Left lobe of liver (tissue), 2 donors: Measurements from ENCODE around the gene DDC. TPM values are rescaled to one million over a fixed set of nuclear protein-coding genes. Genes with fewer than 3 reads are reported as not detected.
A peak's percentile ranks its signal among the peaks of the same experiment; 100 is the strongest.
"Not testable (repeated sequence)": the region's sequence is repeated elsewhere in the genome, so short reads cannot be mapped to it uniquely, and the experiment has no call there.

ENCODE experiments used
- ATAC-seq: fragments of 200-7000 bp; cut with Tn5 transposase; one replicate; pipeline ENCODE4 v1.9.1; 2020; ENCODE audit warnings: mild to moderate bottlenecking, moderate library complexity
- DNase-seq: peaks from one replicate; pipeline ENCODE4 v3.0.0-alpha.2; 2020; ENCODE audit warnings: low spot score
- total RNA-seq: library from RNA; stranded (reverse); gene quantifications from one replicate; pipeline ENCODE4 v1.2.1, GENCODE V29; 2021
- donor health status: DM: no; HTN: no; CAD: no; lungs with moderate emphysema.
- donor health status: DM: no; HTN: yes; CAD: no.

The DDC gene
- total RNA-seq, 1 donor from 2014 or later: 48.6 TPM

DNA sequence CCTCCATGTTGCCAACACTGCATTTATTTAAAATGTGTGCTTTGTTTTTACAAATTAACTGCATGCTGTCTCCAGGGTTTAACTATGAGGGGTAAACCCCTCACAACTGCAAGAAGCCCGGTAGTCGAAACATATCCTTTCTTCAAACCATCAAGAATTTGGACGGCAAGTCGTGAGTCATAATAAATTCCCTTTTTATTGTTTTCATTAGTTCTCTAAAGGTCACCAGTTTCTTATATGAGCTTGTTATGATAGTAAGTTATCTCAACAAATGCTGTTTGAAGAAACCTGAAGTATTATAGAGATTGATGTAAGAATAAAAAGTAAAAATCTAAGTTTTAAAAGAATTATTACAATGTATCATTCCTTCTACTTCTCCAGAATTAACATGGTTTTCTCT is 102.8 kb downstream of the DDC start:
- ATAC-seq (no peak), DNase-seq (no peak)

DNA sequence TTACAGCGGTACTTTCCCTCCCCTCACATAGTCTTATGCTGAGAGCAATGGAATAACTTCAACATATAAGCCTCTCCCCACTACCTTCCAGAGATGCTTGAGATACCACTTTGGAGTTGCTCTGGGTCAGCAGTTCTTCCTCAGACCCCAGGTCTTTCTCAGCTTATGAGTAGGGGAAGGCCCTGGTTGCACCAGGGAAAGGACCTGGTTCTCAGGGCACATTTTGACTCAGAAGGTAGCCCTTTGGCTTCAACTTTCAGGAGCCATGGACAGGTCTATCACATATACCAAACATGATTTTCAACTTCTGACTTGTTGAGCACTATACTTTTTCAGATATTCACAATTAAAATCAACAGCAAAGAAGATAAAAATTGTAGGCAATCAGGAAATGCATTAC is 103.5 kb downstream of the DDC start:
- no peak for ATAC-seq

DNA sequence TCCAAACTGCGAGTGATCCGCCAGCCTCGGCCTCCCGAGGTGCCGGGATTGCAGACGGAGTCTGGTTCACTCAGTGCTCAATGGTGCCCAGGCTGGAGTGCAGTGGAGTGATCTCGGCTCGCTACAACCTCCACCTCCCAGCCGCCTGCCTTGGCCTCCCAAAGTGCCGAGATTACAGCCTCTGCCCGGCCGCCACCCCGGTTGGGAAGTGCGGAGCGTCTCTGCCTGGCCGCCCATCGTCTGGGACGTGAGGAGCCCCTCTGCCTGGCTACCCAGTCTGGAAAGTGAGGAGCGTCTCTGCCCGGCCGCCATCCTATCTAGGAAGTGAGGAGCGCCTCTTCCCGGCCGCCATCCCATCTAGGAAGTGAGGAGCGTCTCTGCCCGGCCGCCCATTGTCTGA is 106.0 kb downstream of the DDC start:
- ATAC-seq, DNase-seq: not testable (repeated sequence)

More for the DNA sequence above, 103.5 kb downstream of the DDC start:
- DNase-seq: no peak

DNA sequence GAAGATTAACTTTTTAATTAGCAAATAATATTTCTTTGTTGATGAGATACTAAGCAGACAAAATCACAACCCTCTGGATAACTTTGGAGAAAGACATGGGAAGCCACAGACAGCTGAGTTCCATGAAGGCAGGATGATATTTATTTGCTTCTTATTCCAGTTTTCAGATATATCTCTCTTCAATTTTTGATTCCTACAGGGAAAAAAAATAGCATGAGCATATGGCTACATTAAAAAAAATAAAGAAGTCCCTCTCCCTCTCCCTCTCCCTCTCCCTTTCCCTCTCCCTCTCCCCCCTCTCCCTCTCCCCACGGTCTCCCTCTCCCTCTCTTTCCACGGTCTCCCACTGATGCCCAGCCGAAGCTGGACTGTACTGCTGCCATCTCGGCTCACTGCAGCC is 106.6 kb downstream of the DDC start:
- DNase-seq, ATAC-seq: not testable (repeated sequence)

DNA sequence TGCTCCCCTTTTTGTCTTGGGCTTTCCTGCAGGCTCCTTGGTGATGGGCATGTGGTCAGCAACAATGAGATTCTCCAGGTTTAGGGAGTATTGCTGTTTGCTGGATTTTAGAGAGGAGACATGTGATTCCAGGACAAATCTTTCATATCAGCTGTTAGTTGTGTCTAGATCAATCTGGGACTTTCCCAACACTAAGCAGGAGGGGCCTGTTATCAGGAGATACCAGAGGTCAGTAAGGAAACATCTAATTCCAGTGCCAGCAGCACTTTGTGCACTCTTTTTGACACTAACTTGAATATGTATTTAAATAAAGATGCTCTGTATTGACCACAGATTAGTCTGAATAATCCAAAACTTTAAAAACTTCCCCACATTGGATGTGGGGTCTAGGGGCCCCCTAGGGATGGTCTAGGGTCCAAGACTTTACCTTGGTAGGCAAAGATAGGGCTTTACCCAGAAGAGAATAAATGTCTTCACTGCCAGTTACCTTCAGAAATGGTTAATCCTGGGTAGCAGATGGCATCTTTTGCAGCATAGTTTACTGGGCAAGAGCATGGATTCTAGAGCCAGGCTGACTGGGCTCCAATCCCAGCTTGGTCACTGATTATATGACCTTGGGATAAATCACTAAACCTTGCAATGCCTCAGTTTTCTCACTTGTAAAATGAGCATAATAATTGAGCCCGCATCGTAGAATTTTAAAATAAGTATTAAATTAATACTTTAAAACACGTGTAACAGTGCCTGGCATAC is 108.7 kb downstream of the DDC start:
- DNase-seq: no peak
- peak; percentile 94 for ATAC-seq

DNA sequence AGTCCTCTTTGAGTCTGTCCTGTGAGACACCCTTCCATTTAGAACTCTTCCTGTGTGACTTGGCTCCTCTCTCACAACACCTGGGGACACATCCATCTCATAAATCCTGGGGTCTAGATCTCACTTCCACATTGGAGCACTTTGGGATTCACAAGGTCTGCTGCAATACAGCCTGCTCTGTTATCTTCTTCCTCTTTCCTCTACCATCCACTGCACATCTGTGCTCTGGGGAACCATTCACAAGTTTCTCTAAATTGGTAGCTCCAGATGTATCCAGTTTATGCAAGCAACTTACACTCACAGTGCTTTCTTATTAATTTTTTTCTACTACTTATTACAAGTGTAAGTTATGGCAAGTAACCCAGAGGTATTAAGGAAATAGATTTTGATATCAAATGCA is 109.5 kb downstream of the DDC start:
- DNase-seq (no peak), ATAC-seq (no peak)

DNA sequence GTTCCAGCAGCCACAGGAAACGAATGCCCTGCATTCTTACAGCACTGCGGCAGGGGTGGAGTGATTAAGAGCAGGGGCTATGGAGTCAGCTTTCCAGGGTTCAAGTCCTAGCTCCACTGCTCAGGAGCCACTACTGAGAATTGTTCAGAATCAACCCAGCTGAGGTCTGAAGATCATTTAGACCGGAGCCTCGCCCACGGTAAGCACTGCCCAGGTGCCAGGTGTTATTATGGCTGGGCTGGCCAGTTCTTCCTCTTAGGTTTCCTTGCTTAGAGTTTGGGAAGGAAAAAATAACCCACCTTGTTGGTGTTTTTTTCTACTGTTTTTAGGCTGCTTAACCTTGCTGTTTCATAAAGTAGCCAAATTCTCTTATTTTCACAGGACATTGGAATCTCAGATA is 110.2 kb downstream of the DDC start:
- ATAC-seq: no peak
- DNase-seq: no peak

DNA sequence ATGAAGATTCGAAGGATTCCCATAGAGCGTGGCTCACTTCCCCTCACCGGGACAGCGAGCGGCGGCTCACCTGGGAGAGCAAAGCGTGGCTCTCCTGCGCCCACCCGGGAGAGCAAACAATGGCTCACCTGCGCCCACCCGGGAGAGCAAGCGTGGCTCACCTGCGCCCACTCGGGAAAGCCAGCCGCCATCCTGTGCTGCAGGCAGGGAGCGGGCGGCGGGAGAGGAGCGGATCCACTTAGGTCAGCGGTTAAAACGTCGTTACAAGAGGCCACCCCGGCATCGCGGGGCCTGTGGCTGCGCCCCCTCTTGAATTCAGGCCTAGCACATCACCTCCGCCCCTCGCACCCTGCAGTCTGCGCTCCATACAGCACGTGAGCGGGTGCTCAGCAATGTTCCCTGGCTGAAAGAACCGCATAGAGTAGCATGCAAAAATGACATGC is 114.6 kb downstream of the DDC start:
- peak; percentile 62 for ATAC-seq
- no peak for DNase-seq

DNA sequence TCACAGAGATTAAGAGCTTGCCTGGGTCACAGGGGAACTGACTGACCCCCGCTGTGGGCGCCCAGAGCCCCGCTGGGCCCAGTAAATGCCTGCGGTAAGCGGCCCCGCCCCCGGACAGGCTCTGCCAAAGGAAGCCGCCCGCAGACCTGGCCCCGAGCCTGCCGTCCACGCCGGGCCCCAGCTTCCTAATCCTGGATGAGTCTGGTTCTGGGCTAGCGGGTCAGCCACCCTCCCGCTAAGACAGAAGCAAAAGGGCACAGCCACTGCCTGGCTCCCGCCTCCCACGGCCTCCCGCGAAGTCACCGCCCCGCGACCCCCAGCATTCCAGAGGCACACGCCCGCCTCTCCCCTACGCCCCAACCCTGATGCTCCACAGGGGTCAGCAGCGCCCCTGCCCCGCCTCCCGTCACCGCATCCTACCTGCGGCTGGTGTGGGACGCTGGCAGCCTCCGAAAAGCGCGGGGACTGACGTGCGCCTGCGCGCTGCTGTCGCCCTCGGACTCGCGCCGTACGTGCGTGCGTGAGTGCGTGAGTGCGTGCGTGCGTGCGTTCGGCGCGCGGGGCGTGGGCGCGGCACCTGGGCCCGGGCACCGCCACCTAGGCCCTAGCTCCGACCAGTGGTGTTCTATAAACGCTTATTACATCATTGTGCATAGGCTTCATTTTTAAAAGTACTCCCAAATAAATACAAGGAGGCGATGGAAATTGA is 115.2 kb downstream of the DDC start, which contains the start of gene FIGNL1:
Gene FIGNL1, minus strand, starts transcription at position 470 of the 709 bp plus-strand sequence. CDS start 3,063 bp downstream, outside the sequence.
- ATAC-seq (peak; percentile 98), DNase-seq (peak; percentile 87)

DNA sequence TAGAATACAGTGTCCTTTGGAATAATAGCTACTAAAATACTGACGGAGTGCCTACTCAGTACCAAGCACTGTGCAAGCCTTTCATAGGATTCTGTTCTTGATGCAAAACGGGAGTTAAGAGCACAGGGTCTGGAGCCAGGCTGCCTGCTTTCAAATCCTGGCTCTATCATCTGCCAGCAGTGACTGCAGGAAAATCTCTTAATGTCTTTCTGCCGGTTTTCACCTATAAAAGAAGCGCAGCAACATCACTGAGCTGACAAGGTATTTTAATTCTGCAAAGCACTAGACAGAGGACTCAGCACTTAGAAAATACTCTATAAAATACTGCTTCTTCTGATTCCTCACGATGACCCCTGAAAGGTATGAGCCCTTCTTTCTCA is 115.7 kb downstream of the DDC start:
- DNase-seq (no peak), ATAC-seq (no peak)

DNA sequence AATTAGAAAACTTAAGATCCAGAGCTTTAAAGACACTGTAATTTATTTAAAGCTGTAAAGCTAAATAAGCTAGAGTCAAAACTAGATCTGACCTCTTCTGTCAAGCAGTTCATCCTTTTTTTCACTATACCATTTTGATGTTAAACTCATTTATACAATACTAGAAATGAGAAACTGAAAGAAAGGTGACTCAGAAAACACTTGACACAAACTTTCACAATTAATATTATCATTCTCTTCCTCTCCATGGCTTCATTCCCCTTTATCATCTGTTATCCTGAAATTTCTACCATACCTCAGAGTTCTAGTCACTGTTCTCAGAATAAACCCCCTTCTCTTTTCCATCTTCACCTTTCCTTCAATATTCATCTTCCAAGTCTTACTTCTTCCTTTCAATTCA is 116.4 kb downstream of the DDC start:
- ATAC-seq (no peak), DNase-seq (no peak)

DNA sequence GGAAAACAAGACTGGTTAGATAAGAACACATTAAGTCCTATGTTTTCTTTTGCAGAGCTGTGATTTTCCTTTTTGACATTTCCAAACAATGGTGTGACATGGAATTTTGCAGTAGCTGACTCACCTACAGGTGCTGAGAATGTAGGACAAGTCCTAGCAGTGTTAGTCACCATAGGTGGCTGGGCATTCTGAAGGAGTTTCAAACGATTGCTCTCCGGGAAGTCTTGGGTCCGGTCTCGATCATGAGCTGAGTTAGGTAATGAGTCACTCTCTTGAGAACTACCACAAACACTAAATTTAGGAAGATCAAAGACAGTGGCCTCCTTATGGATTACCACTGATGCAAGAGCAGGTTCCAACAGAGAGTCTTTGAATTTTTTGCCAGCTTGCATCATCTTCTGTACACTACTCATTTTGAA is 118.7 kb downstream of the DDC start:
- ATAC-seq (no peak), DNase-seq (no peak)

DNA sequence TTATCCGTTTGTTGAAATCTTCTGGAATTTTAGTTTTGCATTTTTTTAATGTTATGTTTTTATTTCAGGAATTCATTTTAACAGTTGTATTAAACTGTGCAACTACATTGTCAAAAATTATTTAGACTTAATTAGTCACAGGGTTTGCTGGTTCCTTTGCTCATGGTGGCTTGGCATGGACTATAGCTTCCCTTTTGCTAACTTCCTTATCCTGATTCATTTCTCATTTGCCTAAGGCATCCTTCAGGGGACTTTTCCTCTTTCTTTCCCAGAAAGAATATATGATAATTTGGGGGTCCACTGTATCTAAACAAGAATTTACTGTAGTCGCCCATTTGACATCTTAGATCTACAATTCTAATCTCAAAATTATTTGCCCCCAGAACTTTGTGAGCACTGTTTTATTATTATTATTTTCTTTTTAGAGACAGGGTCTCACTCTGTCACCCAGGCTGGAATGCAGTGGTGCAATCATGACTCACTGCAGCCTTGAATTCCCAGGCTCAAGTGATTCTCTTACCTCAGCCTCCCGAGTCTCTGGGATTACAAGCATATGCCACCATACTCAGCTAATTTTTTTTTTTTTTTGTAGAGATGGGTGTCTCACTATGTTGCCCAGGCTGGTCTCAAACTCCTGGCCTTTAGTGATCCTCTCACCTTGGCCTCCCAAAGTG is 128.9 kb downstream of the DDC start:
- no peak for ATAC-seq
- no peak for DNase-seq

DNA sequence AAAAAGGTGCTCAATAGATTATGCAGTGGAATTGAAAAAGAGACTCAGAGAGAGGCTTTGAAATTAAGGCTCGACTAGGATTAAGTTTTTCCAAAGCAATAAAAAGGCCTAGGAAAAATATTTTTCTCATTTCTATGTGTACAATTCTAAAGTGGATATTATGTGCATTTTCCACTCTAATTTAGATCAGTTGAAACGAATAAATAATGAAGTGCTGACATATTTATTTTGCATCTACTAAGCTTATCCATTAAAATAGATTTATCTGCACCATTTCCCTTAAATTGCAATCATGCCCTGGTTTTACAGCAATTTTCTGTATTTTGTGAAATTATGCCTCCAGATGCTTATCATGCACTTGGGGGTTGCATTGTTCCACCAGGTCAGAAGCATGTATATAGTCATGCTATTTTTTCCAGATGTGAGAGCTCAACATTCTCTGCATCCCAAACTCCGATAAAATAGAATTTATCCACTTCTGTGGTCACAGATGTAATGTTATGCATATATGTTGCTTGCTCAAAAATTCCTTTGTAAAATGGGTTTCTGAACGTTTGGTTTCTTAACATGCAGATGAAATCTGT is 133.4 kb downstream of the DDC start:
- DNase-seq (no peak), ATAC-seq (no peak)

DNA sequence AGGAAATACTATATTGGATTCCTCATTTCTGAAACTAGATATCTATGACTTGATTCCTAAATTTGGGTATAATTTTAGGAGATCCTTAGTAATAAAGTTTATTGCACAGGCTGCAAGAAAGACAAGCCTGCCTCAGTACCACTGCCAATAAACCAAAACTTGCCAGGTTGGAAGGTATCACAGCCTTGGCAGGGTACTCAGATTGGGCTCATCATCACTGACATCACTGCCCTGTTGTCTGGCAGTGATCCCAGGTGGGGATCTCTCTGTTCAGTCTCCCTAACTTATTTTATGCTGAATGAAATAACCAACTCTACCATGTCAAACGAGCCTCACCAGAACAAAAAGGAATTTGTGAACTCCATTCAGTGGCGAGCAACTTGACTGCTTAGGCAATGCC is 133.9 kb downstream of the DDC start:
- DNase-seq: no peak
- no peak for ATAC-seq

DNA sequence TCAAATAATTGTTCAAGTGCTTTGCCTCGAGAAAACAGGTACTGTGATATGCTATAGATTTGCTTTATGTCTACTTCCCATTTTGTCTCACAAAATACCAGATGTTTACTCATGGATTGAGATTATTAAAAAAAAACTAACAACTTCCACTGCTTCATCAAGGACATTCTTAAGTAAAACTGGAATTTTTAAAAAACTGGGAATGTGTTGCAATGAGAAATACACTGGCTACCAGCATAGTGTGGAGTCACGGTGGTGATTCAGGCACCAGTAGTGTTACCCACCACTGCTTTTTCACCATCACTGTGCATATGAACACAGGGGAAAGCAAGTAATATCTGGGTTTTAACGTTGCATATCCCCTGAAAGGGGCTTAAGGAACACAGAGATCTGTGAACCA is 136.3 kb downstream of the DDC start:
- ATAC-seq: no peak

DNA sequence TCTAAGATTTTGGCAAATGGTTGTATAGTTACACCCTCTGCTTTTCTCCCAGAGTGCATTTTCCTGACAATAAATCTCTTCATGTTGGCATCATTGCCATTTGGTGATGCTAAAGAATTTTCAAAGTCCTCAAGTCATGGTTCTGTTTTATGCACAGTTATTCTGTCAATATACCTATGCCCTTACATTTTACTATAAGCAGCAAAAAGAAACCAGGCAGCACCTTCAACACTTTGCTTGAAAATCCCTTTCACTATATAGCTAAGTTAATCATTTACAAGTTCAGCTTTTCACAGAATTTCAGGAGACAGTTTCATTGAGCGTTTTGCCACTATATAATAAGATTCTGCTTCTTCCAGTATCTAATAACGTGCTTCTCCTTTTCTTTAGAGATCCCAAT is 137.7 kb downstream of the DDC start:
- DNase-seq: no peak
- ATAC-seq: no peak

More for the DNA sequence above, 136.3 kb downstream of the DDC start:
- no peak for DNase-seq

DNA sequence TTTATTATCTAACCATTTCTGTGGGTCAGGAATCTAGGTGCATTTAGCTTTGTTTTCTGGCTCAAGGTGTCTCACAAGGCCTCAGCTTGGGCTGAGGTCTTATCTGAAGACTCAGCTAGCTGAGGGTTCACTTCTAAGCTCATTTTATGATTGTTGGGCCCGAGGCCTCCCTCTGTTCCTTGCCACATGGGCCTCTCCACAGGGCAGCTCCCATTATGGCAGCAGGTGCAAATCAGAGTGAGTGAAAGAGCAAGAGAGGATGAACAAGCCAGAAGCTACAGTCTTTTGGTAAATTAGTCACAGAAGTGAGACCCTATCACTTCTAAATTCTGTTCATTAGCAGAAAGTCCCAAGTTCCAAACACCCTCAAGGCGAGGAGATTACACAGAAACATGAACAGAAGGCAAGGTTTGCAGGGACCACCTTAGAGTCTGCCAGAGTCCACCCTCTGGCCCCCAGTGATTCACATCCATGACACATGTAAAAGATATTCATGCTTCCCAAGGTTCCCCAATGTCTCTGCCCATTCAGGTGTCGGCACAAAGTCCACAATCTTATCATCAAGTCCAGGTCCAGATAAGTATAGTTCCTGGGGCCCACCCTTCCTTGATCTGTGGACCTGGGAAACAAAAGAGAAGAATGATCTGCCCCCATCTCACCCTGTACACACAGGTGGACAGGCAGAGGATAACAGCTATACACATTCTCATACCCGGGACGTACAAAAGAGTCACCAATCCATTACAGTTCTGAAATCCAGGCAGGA is 138.7 kb downstream of the DDC start:
- no peak for DNase-seq
- no peak for ATAC-seq

DNA sequence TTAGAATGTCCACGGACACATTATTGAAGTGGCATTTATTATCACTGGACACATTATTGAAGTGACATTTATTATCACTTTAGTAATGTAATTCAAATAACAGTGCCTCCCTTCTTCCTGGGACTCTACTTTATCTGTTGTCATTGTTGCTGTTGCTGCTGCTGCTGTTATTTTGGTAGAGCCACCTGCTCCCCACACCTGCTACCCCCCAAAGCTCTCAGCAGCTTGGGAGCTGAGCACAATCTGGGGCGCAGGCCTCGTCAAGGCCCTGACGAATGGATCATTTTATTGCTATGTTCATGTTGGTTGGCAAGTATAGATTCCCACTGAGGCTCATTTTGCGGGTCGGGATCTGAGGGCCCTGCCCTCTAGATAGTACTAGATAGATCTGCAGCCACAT is 139.9 kb downstream of the DDC start:
- ATAC-seq (no peak), DNase-seq (no peak)

DNA sequence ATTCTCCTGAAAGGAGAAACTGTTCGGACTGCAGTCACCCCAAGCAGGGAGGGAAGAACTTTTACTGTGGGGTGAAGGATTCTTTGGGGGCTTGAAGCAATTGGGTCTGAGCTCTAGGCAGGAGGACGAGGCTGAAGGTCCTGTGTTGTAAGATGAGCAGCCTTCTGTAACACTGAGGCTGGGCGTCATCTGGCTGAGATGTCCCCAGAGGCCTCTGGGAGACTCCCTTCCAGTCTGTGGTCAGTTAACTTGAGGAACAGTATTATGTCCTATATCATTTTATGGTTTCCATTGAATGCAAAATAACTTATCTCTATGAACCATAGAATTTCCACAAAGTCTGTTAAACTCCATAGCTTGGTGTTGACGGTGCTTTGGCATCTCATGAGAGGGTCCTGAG is 141.3 kb downstream of the DDC start:
- no peak for DNase-seq
- no peak for ATAC-seq

DNA sequence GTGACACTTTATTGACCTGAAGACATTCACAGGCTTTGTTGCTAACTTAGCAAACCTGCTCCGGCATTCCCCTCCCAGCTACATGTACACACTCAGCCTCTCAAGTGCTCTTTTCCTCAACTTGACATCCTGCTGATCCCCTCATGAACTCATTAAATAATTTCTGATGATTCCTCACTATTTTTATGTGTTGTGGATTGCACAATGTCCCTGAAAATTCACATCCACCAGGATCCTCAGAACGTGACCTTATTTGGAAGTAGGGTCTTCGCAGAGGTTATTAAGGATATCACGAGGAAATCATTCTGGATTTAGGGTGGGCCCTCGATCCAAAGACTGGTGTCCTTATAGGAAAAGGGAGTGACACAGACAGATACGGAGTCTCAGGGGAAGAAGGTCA is 142.3 kb downstream of the DDC start:
- ATAC-seq (no peak), DNase-seq (no peak)
